Endometrial microvascular endothelial cells (primary cell): ENCODE data around the gene CYTH1. TPM values are rescaled to one million over a fixed set of nuclear protein-coding genes. Genes with fewer than 3 reads are reported as not detected.

ENCODE experiments used
- in situ Hi-C: cut with HindIII; loops from 2 replicates; pipeline ENCODE4 v1.10.0; 2017; ENCODE audit warnings: low sequenced_read_pairs, low pct_unique_long_range_greater_than_20kb; ENCODE audit errors: inconsistent ontology term
- total RNA-seq: library from RNA; depleted of rRNA; stranded (reverse); fragments of >200 nt; gene quantifications from one replicate; pipeline ENCODE4 v1.2.3, GENCODE V29; 2015; ENCODE audit errors: inconsistent ontology term

The CYTH1 gene
- total RNA-seq, 1 donor from 2014 or later: 40.3 TPM

GRCh38 chr17:78669975-78670518 lies 112.0 kb downstream of the CYTH1 start:
- in situ Hi-C loops: no loop called here

DNA sequence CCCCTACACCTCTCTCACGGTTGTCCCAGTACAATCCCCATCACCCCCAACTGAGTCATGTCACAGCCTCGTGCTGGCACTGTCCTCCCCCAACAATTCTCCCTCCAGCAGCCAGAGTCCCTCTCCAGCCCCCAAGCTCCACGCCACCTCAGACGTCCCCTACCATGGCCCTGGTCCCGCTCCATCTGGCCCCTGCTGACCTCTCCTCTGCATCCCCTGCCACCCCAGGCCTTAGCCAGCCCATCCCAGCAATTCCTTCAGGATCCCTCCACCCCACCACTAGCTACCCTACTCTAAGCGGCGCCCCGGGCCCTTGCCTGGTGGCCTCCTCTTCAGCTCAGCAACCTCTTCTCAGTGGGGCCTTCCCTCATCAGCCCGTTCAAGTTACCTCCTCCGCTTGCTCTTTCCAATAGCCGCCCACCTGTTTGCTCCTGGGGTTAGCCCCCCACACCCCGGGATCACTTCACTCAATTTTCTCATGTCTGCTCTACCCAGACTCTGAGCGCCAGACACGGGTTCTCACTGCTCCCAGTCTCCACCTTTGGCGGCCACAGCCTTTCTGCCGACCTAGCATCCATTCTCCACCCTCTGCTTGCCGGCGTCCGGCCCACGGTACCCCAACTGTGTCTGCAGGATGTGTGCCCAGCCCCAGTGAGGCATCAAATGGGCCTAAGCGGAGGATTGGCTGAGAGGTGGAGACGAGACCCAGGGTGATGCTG lies 112.7 kb downstream of the CYTH1 start:
- in situ Hi-C loops: no loop called here

- in situ Hi-C loops: no loop called here
Observed at GRCh38 chr17:78668847-78669246, 113.2 kb downstream of the CYTH1 start.

- in situ Hi-C loops: no loop called here
Observed at GRCh38 chr17:78667741-78668640, 114.1 kb downstream of the CYTH1 start.

GRCh38 chr17:78667091-78667490 lies 115.0 kb downstream of the CYTH1 start:
- in situ Hi-C loops: no loop called here

DNA sequence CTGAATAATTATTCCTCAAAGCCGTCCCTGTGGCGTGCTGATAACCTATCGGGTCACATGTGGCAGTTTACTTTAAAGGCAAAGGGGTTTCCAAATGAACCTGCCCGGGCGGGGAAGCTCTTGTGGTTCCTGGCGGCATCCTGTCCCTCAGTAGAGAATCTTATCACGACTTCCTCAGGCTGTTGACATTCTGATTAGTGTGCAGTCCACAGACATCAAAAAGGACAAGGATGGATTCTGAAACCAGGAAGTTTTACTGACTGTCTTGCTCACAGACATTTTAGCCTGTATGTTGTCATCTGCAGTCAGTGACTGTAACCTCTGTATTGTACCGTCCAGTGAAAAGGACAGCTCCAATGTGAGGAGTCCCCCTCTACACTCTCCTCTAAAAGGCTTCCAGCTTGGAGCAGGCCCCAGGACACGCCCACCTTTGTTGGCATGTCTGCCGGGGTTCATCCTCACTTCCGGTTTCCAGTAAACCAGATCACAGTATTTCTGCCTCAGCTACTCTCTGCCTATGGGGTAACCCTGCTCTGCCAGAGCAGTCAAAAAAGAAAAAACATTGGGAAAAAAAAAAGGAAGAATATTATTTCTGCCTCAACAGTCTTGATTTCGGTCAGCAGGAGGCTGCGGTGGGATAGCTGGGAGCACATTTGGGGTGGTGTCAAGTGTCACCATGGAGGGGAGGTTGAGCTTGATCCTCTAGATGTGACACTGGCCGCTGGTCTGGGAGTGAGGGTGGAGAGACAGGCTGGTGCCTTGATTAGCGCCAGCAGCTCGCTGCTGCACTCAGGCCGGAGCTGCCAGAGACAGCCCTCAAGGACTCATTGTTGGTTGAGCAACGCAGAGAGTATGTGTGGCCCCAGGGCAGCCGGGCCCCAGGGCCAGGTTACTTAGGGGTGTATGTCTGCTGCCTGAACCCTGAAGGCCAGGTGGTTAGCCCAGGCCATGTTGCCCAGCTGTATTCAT lies 115.8 kb downstream of the CYTH1 start:
- in situ Hi-C loops: no loop called here

DNA sequence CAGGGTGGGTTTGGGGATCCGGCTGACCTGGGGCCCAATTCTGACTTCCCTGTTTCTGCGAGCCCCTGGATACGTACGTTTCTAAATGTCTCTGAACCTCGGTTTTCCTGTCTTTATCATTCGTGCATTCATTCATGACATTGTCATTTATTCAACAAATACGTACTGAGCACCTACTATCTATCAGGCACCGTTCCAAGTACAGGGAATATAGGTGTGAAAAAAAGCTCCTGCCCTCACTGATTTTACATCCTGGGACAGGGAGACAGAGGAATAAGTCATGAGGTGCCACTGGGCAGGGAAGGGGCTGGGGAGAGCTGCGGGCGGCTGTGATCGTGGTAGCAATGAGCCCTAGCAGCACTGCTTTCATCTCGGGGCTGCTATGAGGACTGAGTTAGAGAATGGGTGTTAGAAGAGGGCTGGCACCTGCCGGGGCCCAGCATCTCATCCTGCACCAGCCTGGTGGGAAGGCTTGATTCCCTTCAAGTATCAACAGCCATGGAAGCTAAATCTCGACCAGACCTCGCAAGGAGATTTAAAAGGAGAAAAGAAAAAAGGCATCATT lies 116.6 kb downstream of the CYTH1 start:
- in situ Hi-C loops: no loop called here

DNA sequence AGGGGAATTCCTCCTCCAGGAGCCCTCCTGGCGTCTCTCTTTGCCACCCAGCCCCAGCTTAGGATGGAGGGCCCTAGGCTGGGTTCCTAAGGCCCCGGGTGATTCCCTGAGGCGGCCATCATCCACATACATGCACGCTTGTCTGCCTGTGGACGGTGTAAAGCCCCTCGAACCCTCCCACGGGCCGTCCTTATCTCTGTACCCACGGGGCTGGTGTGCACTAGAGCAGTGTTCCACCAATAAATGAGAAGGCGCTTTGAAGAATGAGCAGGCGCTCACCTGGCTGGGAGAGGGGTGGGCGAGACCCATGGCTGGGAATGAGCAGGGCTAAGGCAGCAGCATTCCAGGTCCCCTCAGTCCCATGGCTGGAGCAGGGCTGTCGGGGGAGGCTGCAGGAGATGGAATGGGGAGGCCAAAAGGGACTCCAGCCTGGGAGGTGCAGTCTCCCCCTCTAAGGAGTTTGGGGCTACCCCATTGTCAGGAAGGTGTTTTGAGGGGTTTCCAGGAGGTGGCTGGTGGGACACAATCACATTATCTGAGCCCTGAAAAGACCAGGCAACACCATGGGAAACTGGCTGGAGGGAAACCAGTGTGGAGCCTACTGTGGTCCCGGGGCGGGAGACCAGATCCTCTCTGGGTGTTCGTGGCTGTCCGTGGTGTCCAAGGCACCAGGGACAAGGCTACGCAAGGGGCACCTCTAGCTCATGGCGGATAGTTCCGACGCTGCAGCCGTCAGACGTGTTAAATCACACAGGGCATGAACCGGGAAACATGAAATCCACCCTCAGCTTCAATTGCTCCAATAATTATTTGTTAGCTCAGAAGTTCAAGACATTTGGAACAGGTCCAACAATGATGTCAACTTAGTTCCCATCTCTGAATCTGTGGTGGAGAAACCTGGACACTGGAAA lies 117.3 kb downstream of the CYTH1 start:
- in situ Hi-C loops: no loop called here

DNA sequence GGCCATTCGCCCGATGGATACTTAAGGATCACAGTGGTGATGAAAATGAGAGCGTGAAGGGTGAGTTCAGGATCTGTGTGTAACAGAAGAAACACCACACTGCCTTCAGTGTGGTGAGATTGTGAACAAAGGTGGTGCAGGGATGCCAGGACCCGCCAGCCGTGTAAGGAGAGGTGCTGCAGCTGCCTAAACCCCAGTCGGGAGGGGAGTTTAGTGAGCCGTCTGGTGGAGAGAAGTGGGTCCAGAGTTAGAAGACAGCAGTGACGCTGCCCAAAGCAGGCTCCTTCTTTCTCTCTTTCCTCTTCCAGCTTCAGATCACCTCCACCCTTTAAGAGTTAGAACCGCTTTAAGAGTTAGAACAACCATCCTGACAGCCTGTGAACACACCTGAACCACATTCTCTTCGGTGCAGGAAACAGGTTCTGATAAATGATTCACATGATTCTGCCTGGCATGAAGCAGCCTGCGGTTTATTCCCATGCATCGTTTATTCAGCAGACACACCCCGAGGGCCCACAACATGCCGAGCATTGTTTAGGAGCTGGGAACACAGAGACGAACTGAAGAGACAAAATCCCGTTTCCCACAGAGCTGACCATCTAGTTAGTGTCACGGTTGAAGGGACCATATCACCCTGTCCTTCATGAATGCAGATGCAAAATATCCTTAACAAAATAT lies 120.8 kb downstream of the CYTH1 start:
- in situ Hi-C loops: no loop called here

DNA sequence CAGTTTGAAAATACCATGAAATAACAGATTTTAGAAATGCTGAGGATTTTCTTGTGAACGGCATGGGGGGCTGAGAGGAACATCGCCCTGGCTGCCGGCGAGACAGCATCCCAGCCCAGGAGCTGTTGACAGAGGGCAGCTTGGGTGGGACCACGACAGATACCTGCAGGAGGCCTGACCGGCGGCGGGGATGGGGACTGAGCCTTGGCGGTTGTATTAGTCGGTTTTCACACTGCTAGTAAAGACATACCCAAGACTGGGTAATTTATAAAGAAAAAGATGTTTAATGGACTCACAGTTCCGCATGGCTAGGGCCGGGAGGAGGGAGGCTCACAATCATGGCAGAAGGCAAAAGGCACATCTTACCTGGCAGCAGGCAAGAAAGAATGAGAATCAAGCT lies 122.5 kb downstream of the CYTH1 start:
- in situ Hi-C loops: no loop called here

- in situ Hi-C loops: no loop called here
Observed at GRCh38 chr17:78658281-78658785, 123.7 kb downstream of the CYTH1 start.

DNA sequence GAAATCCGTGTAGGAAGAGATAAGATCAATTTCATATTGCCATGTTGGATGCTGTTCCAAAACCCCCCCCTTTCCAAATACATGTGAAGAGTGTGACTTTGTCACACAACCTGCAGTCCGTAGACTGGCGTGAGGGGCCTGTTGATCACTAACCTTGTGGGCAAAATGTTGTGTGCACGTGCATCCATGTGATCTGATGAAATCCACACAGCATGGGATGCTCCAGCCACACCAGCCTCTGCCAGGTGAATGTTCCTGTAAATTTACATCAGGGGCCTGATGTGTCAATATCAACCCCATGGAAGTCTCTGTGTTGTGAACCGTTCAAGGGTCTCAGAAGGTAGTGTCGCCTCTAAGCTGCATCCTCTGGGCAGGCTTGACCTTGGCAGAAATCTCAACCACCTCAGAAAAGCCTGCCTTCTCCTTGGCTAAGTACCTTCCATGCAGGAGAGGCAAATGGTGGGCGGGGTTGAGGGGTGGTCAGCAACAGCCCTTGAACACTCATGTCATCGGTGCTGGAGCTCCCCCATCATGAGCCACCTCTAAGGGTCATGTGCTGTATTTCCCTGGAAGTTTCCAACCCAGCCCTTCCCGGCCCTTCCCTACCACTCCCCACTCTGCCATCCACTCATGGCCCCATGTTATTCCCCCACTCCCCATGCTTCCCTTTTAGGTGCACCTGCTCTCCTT lies 126.7 kb downstream of the CYTH1 start:
- in situ Hi-C loops: no loop called here

- in situ Hi-C loops: no loop called here
Observed at GRCh38 chr17:78654325-78654724, 127.7 kb downstream of the CYTH1 start.

DNA sequence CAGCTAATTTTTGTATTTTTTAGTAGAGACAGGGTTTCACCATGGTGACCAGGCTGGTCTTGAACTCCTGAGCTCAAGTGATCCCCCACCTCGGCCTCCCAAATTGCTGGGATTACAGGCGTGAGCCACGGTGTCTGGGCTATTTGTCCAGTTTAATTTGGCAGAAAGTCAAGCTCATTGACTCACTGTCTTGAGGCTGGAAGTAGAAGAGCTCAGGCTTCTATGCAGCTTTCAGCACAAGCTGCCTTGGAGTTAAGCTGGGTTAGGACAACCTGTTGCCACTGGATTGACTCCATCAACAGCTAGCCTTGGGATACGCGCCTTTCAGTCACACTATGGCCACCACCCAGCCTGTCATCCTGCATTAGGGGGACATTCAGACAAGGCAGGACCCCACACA lies 128.7 kb downstream of the CYTH1 start:
- in situ Hi-C loops: no loop called here

DNA sequence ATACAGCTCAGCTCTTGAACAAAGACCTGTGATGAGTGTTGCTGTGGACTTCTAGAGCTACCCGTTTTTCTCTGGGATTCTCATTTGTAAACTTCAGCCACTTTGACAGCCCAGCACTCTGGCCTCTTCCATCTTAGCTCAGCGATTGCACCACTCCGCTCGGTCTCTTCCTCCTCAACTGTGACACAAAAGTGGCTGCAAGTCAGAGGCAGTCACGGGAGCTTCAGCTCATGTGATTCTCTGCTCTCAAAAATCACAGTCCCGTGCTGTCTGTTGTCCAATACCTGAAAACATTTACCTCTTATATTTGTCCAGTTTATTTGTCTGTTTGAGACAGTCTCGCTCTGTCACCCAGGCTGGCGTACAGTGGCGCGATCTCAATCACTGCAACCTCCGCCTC lies 129.2 kb downstream of the CYTH1 start:
- in situ Hi-C loops: no loop called here

DNA sequence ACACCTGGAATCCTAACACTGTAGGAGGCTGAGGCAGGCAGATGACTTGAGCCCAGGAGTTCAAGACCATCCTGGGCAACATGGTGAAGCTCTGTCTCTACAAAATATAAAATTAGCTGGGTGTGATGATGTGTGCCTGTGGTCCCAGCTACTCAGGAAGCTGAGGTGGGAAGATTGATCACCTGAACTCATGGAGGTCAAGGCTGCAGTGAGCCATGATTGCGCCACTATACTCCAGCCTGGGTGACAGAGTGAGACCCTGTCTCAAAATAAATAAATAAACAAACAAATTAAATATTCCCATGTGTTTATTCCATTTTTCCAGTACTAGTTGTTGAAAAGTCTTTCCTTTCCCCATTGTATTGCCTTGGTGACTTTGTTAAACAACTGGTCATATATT lies 130.0 kb downstream of the CYTH1 start:
- in situ Hi-C loops: no loop called here
